ENCODE measurements around the gene SIL1.

The SIL1 gene

GRCh38 chr5:139141446-139142204, 56.5 kb downstream of the SIL1 start:
- in situ Hi-C loops (cut with HindIII; ENCODE audit: low sequenced_read_pairs): no loop called here
- DNase-seq (ENCODE audit: low read depth): peak; percentile 87

GRCh38 chr5:139140591-139141071, 57.5 kb downstream of the SIL1 start:
- in situ Hi-C loops (cut with HindIII; ENCODE audit: low sequenced_read_pairs): no loop called here
- peak; percentile 40 for DNase-seq (ENCODE audit: low read depth)
- TF ChIP-seq, protein P1, sequence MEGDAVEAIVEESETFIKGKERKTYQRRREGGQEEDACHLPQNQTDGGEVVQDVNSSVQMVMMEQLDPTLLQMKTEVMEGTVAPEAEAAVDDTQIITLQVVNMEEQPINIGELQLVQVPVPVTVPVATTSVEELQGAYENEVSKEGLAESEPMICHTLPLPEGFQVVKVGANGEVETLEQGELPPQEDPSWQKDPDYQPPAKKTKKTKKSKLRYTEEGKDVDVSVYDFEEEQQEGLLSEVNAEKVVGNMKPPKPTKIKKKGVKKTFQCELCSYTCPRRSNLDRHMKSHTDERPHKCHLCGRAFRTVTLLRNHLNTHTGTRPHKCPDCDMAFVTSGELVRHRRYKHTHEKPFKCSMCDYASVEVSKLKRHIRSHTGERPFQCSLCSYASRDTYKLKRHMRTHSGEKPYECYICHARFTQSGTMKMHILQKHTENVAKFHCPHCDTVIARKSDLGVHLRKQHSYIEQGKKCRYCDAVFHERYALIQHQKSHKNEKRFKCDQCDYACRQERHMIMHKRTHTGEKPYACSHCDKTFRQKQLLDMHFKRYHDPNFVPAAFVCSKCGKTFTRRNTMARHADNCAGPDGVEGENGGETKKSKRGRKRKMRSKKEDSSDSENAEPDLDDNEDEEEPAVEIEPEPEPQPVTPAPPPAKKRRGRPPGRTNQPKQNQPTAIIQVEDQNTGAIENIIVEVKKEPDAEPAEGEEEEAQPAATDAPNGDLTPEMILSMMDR (IDR thresholded peaks at IDR 0.05; ENCODE audit: low read depth, low read length, missing control alignments): no peak
- H3K4me3 ChIP-seq (ENCODE audit: low read depth, low read length): no peak overlapping the region

More at GRCh38 chr5:139141446-139142204, 56.5 kb downstream of the SIL1 start:
- no peak overlapping the region for H3K4me3 ChIP-seq (ENCODE audit: low read depth, low read length)
- TF ChIP-seq, protein P1 (IDR thresholded peaks at IDR 0.05; ENCODE audit: low read depth, low read length, missing control alignments): no peak

DNA sequence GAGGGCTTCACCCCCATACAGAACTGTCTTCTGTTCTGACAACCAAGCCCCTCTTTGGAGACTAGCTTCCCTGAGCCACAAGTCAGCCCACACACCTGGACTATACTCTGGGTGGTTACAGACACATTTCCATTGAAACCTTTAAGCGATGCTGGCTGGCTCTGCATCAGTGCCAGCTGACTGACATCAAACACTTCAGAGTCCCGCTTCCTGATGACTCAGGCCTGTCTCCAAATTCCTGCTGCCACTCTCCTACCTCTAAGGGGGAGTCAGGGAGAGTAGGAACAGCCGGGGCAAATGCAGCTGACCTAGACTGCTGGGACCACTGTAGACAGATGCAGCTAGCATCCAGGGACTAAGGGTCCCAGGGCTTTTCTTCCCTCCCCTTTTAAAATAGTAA, 59.4 kb downstream of the SIL1 start:
- in situ Hi-C loops (cut with HindIII; ENCODE audit: low sequenced_read_pairs): no loop called here
- no peak overlapping the region for H3K4me3 ChIP-seq (ENCODE audit: low read depth, low read length)
- no peak for DNase-seq (ENCODE audit: low read depth)
- TF ChIP-seq, protein P1 (IDR thresholded peaks at IDR 0.05; ENCODE audit: low read depth, low read length, missing control alignments): no peak

- TF ChIP-seq, protein P1 (IDR thresholded peaks at IDR 0.05; ENCODE audit: low read depth, low read length, missing control alignments): no peak
- DNase-seq (ENCODE audit: low read depth): no peak
- in situ Hi-C loops (cut with HindIII; ENCODE audit: low sequenced_read_pairs): no loop called here
- no peak overlapping the region for H3K4me3 ChIP-seq (ENCODE audit: low read depth, low read length)
These were observed 60.1 kb downstream of the SIL1 start for GRCh38 chr5:139138109-139138508.

DNA sequence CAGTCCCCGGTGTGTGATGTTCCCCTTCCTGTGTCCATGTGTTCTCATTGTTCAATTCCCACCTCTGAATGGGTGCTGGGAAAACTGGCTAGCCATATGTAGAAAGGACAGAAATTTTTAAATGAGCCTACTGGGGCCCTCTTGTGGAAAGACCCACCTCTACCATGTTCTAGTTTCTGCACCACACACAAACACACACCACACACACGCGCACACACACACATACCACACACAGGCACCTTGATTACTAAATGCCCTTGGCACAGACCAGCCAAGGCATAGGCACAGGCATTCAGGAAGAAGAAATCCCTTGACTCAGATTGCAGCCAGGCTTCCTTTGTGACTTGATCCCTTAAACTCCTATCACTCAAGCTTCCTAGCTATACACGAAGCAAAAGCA, 60.5 kb downstream of the SIL1 start:
- no peak overlapping the region for H3K4me3 ChIP-seq (ENCODE audit: low read depth, low read length)
- in situ Hi-C loops (cut with HindIII; ENCODE audit: low sequenced_read_pairs): no loop called here
- TF ChIP-seq, protein P1 (IDR thresholded peaks at IDR 0.05; ENCODE audit: low read depth, low read length, missing control alignments): peak; percentile 27
- DNase-seq (ENCODE audit: low read depth): no peak

GRCh38 chr5:139134906-139135305, 63.3 kb downstream of the SIL1 start:
- no peak for DNase-seq (ENCODE audit: low read depth)
- in situ Hi-C loops (cut with HindIII; ENCODE audit: low sequenced_read_pairs): no loop called here
- H3K4me3 ChIP-seq (ENCODE audit: low read depth, low read length): no peak overlapping the region
- TF ChIP-seq, protein P1 (IDR thresholded peaks at IDR 0.05; ENCODE audit: low read depth, low read length, missing control alignments): no peak

Data from astrocyte of the cerebellum (primary cell).